HEK293 (cell line): ENCODE results near the gene VPS37C.

Source experiments
- CTCF ChIA-PET: fragments of 350-600 bp; formaldehyde crosslinking; extraction: SDS; loops from one replicate; lab custom pipeline; 2021; ENCODE audit warnings: antibody characterized with exemption; lab: Yijun Ruan, JAX
- POLR2A ChIA-PET: fragments of 300-600 bp; formaldehyde crosslinking; extraction: SDS; loops from one replicate; lab custom pipeline; 2020; ENCODE audit warnings: antibody characterized with exemption, inconsistent platforms; lab: Yijun Ruan, JAX
- H3K27ac ChIP-seq: fragments of 200-500 bp; sonication (Bioruptor generic); 2 replicates; pipeline ENCODE4 v1.5.1; 2014; ENCODE audit warnings: low read depth, low read length, control low read depth, inconsistent platforms; ENCODE audit errors: extremely low read depth
- H3K36me3 ChIP-seq, 2 experiments: fragments of 200-500 bp in 1 of 2; sonication (Bioruptor generic) in 1 of 2; 1 replicate in 1 of 2; 2 replicates in 1 of 2; pipeline ENCODE4 v1.5.1; 2014 to 2017; ENCODE audit warnings: inconsistent platforms in 2 of 2, low read length in 2 of 2; ENCODE audit not compliant: control insufficient read depth in 2 of 2, insufficient read depth in 1 of 2
- H3K4me1 ChIP-seq: fragments of 200-500 bp; sonication (Bioruptor generic); 2 replicates; pipeline ENCODE4 v1.5.1; 2014; ENCODE audit warnings: mild to moderate bottlenecking, low read length, inconsistent platforms; ENCODE audit not compliant: control insufficient read depth, insufficient read depth
- H3K4me3 ChIP-seq: 2 replicates; pipeline ENCODE4 v1.5.1; 2011; ENCODE audit warnings: low read depth, mild to moderate bottlenecking, control low read depth, low read length, moderate library complexity
- H3K9me3 ChIP-seq: fragments of 200-500 bp; sonication (Bioruptor generic); 2 replicates; pipeline ENCODE4 v1.5.1; 2014; ENCODE audit warnings: low read depth, low read length, inconsistent platforms; ENCODE audit not compliant: control insufficient read depth, insufficient read depth
- BCL11A ChIP-seq: fragments of 450-650 bp; formaldehyde crosslinking; IDR thresholded peaks from 2 replicates; pipeline ENCODE4 v1.5.1; 2016; ENCODE audit warnings: low read depth, missing biosample characterization, missing genetic modification characterization
- KLF1 ChIP-seq: fragments of 450-650 bp; formaldehyde crosslinking; IDR thresholded peaks from 2 replicates; pipeline ENCODE4 v1.5.1; 2016; ENCODE audit warnings: missing biosample characterization, missing genetic modification characterization
- TRIM28 ChIP-seq: IDR thresholded peaks from 2 replicates; pipeline ENCODE4 v1.6.1; 2011; ENCODE audit warnings: low read length, control low read depth, borderline replicate concordance
- YY2 ChIP-seq: fragments of 450-650 bp; formaldehyde crosslinking; IDR thresholded peaks from 2 replicates; pipeline ENCODE4 v1.5.1; 2016; ENCODE audit warnings: missing biosample characterization, missing genetic modification characterization
- ZBTB8A ChIP-seq: fragments of 450-650 bp; formaldehyde crosslinking; IDR thresholded peaks from 2 replicates; pipeline ENCODE4 v1.5.1; 2016; ENCODE audit warnings: missing biosample characterization, missing genetic modification characterization
- ZEB2 ChIP-seq: fragments of 450-650 bp; formaldehyde crosslinking; IDR thresholded peaks from 2 replicates; pipeline ENCODE4 v1.5.1; 2016; ENCODE audit warnings: missing biosample characterization, missing genetic modification characterization
- ZFHX2 ChIP-seq: fragments of 450-650 bp; formaldehyde crosslinking; conservative IDR thresholded peaks from 2 replicates; pipeline ENCODE4 v1.5.1; 2016; ENCODE audit warnings: missing biosample characterization, missing genetic modification characterization
- ZNF121 ChIP-seq: fragments of 450-650 bp; formaldehyde crosslinking; IDR thresholded peaks from 2 replicates; pipeline ENCODE4 v1.5.1; 2016; ENCODE audit warnings: missing biosample characterization, missing genetic modification characterization
- ZNF157 ChIP-seq: fragments of 450-650 bp; formaldehyde crosslinking; IDR thresholded peaks from 2 replicates; pipeline ENCODE4 v1.5.1; 2016; ENCODE audit warnings: missing biosample characterization, missing genetic modification characterization
- ZNF184 ChIP-seq: fragments of 450-650 bp; IDR thresholded peaks from 2 replicates; pipeline ENCODE4 v1.5.1; 2018; ENCODE audit warnings: missing biosample characterization, mild to moderate bottlenecking, missing genetic modification characterization
- ZNF23 ChIP-seq: fragments of 450-650 bp; formaldehyde crosslinking; IDR thresholded peaks from 2 replicates; pipeline ENCODE4 v1.5.1; 2016; ENCODE audit warnings: missing biosample characterization, missing genetic modification characterization, borderline replicate concordance
- ZNF423 ChIP-seq: fragments of 450-650 bp; formaldehyde crosslinking; IDR thresholded peaks from 2 replicates; pipeline ENCODE4 v1.5.1; 2016; ENCODE audit warnings: missing biosample characterization, missing genetic modification characterization
- ZNF426 ChIP-seq: fragments of 450-650 bp; formaldehyde crosslinking; IDR thresholded peaks from 2 replicates; pipeline ENCODE4 v1.5.1; 2017; ENCODE audit warnings: missing biosample characterization, missing genetic modification characterization, mild to moderate bottlenecking, inconsistent platforms, moderate library complexity
- ZNF433 ChIP-seq: fragments of 450-650 bp; formaldehyde crosslinking; IDR thresholded peaks from 2 replicates; pipeline ENCODE4 v1.5.1; 2016; ENCODE audit warnings: missing biosample characterization, missing genetic modification characterization, low read depth
- ZNF473 ChIP-seq: fragments of 450-650 bp; formaldehyde crosslinking; IDR thresholded peaks from 2 replicates; pipeline ENCODE4 v1.5.1; 2017; ENCODE audit warnings: missing biosample characterization, missing genetic modification characterization
- ZNF510 ChIP-seq: fragments of 450-650 bp; formaldehyde crosslinking; IDR thresholded peaks from 2 replicates; pipeline ENCODE4 v1.5.1; 2018; ENCODE audit warnings: mild to moderate bottlenecking, missing genetic modification characterization, missing biosample characterization; ENCODE audit not compliant: insufficient replicate concordance
- ZNF585B ChIP-seq: fragments of 450-650 bp; formaldehyde crosslinking; IDR thresholded peaks from 2 replicates; pipeline ENCODE4 v1.5.1; 2016; ENCODE audit warnings: missing biosample characterization, missing genetic modification characterization
- ZNF610 ChIP-seq: fragments of 450-650 bp; formaldehyde crosslinking; IDR thresholded peaks from 2 replicates; pipeline ENCODE4 v1.5.1; 2016; ENCODE audit warnings: missing biosample characterization, missing genetic modification characterization, borderline replicate concordance
- ZNF623 ChIP-seq: fragments of 450-650 bp; formaldehyde crosslinking; IDR thresholded peaks from 2 replicates; pipeline ENCODE4 v1.5.1; 2016; ENCODE audit warnings: missing biosample characterization, missing genetic modification characterization
- ZNF701 ChIP-seq: fragments of 450-650 bp; formaldehyde crosslinking; IDR thresholded peaks from 2 replicates; pipeline ENCODE4 v1.5.1; 2016; ENCODE audit warnings: missing biosample characterization, missing genetic modification characterization
- ZNF777 ChIP-seq: fragments of 450-650 bp; formaldehyde crosslinking; IDR thresholded peaks from 2 replicates; pipeline ENCODE4 v1.5.1; 2017; ENCODE audit warnings: missing biosample characterization, missing genetic modification characterization, borderline replicate concordance
- ZSCAN23 ChIP-seq: fragments of 450-650 bp; formaldehyde crosslinking; IDR thresholded peaks from 2 replicates; pipeline ENCODE4 v1.5.1; 2016; ENCODE audit warnings: missing biosample characterization, missing genetic modification characterization
- ZXDB ChIP-seq: fragments of 450-650 bp; formaldehyde crosslinking; IDR thresholded peaks from 2 replicates; pipeline ENCODE4 v1.5.1; 2016; ENCODE audit warnings: missing biosample characterization, missing genetic modification characterization
- TF ChIP-seq, protein P1 (sequence below): fragments of 450-650 bp; formaldehyde crosslinking; IDR thresholded peaks from 2 replicates; pipeline ENCODE4 v1.5.1; 2016; ENCODE audit warnings: missing biosample characterization, missing genetic modification characterization
- TF ChIP-seq, protein P2 (sequence below): fragments of 450-650 bp; formaldehyde crosslinking; conservative IDR thresholded peaks from 2 replicates; pipeline ENCODE4 v1.5.1; 2016; ENCODE audit warnings: low read depth, missing biosample characterization, missing genetic modification characterization
- TF ChIP-seq, protein P3 (sequence below): fragments of 450-650 bp; formaldehyde crosslinking; IDR thresholded peaks from 2 replicates; pipeline ENCODE4 v1.5.1; 2016; ENCODE audit warnings: missing biosample characterization, missing genetic modification characterization, borderline replicate concordance

The VPS37C gene

DNA sequence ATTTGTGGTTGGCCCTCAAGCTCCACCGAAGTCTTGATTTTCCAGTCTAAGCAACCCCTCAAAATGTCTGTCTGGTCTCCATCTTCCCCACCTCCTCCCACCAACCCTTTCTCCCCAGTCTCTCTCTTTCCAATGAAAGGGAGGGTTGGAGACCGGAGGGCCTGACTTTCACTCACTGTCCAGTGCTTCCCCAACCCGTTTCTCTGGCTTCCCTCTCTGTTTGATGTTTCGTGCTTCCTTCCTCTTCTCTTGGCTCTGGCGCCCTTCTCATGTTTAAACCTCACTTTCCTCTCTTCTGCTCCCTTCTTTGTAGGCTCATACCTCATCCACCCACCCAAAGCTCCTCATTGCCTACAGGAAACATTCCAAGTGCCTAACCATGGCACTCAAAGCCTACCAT is 11.1 kb upstream of the VPS37C start:
- TF ChIP-seq ZNF433 (tag by site-specific recombination) (no peak), ZNF426 (tag by site-specific recombination) (no peak), ZNF585B (tag by site-specific recombination) (no peak), YY2 (tag by site-specific recombination) (no peak), ZNF623 (tag by site-specific recombination) (no peak), ZNF23 (tag by site-specific recombination) (no peak)
- TF ChIP-seq, protein P1, sequence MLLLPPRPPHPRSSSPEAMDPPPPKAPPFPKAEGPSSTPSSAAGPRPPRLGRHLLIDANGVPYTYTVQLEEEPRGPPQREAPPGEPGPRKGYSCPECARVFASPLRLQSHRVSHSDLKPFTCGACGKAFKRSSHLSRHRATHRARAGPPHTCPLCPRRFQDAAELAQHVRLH (tag by site-specific recombination) = no peak
- TF ChIP-seq, all 188 proteins: peak for 0
- H3K4me3 ChIP-seq = no peak overlapping the region
- no peak overlapping the region for H3K27ac ChIP-seq
- H3K4me1 ChIP-seq = no peaks in the 10 kb centered on the region
- POLR2A ChIA-PET = no interaction called here
- no peaks in the 10 kb centered on the region for H3K36me3 ChIP-seq
- CTCF ChIA-PET = interaction anchor here (0.6 to 1.5 kb wide), 3 partner anchors 43 to 341 kb away, joined by 3 to 4 read pairs (median 3); no protein-coding TSS in a partner anchor
- no peaks in the 10 kb centered on the region for H3K9me3 ChIP-seq

DNA sequence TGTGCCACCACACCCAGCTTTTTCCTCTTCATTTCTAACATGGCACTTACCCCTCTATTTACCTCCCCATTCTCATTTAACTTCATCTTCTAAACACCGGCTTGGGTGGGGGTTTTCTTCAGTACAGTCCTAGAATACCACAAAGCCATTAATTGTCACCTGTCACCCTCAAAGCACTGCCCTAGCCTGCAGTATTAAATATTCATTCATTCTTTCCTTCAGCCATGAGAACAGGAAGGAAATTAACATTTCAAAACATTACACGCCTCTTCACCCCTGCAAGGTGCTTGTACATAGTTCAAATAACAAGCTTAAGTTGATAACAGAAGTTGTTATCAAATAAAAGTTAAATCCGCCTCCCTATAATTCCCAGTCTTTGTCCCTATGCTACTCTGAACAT is 10.7 kb upstream of the VPS37C start:
- Histone ChIP-seq H3K4me3 (no peak overlapping the region), H3K4me1 (no peaks in the 10 kb centered on the region), H3K9me3 (no peaks in the 10 kb centered on the region), H3K27ac (no peak overlapping the region)
- POLR2A ChIA-PET = no interaction called here
- TF ChIP-seq, protein P2, sequence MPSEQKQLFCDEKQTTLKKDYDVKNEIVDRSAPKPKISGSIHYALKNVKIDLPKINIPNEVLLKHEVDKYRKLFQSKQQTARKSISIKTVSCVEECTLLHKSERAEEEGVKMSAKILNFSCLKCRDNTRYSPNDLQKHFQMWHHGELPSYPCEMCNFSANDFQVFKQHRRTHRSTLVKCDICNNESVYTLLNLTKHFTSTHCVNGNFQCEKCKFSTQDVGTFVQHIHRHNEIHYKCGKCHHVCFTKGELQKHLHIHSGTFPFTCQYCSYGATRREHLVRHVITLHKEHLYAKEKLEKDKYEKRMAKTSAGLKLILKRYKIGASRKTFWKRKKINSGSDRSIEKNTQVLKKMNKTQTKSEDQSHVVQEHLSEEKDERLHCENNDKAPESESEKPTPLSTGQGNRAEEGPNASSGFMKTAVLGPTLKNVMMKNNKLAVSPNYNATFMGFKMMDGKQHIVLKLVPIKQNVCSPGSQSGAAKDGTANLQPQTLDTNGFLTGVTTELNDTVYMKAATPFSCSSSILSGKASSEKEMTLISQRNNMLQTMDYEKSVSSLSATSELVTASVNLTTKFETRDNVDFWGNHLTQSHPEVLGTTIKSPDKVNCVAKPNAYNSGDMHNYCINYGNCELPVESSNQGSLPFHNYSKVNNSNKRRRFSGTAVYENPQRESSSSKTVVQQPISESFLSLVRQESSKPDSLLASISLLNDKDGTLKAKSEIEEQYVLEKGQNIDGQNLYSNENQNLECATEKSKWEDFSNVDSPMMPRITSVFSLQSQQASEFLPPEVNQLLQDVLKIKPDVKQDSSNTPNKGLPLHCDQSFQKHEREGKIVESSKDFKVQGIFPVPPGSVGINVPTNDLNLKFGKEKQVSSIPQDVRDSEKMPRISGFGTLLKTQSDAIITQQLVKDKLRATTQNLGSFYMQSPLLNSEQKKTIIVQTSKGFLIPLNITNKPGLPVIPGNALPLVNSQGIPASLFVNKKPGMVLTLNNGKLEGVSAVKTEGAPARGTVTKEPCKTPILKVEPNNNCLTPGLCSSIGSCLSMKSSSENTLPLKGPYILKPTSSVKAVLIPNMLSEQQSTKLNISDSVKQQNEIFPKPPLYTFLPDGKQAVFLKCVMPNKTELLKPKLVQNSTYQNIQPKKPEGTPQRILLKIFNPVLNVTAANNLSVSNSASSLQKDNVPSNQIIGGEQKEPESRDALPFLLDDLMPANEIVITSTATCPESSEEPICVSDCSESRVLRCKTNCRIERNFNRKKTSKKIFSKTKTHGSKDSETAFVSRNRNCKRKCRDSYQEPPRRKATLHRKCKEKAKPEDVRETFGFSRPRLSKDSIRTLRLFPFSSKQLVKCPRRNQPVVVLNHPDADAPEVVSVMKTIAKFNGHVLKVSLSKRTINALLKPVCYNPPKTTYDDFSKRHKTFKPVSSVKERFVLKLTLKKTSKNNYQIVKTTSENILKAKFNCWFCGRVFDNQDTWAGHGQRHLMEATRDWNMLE = no peak
- no peak for TF ChIP-seq ZNF777
- TF ChIP-seq TRIM28 = no peak
- TF ChIP-seq ZSCAN23 = no peak
- no peak for TF ChIP-seq ZXDB
- no peak for TF ChIP-seq ZNF701 (tag by site-specific recombination)
- no peak for TF ChIP-seq ZNF184 (tag by site-specific recombination)
- TF ChIP-seq KLF1 (tag by site-specific recombination) = no peak
- TF ChIP-seq, all 188 proteins: peak for 0
- CTCF ChIA-PET = interaction anchor here (0.6 to 1.5 kb wide), 3 partner anchors 43 to 341 kb away, joined by 3 to 4 read pairs (median 3); no protein-coding TSS in a partner anchor
- H3K36me3 ChIP-seq = no peaks in the 10 kb centered on the region

DNA sequence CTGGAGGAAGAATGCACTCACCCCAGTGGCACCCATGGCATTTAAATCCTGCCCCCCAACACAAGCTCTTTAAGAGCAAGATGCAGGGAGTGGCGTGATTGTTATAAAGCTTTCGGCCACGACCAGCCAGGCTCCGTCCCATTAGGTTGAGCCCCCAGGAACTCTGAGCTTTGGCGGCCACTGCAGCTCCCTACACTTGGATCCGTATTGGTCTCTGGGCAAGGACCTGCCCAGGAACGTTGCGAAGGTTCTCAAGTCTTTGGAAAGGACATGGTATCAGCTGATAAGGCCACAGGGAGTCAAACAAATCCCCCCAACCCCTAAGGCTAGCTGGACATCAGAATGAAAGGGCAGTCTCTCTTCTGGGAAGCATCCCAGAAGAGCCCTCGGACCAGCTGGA is 9.3 kb upstream of the VPS37C start:
- ChIA-PET POLR2A (interaction anchor here (1.6 kb wide), 1 partner anchor 9 kb away, joined by 4 read pairs; the partner anchor contains the start of gene VPS37C), CTCF (interaction anchor here (0.5 to 2.7 kb wide), 4 partner anchors 17 to 339 kb away, joined by 3 to 19 read pairs (median 7); no protein-coding TSS in a partner anchor)
- H3K4me1 ChIP-seq = no peaks in the 10 kb centered on the region
- TF ChIP-seq ZBTB8A (tag by site-specific recombination) = no peak
- TF ChIP-seq, protein P3, sequence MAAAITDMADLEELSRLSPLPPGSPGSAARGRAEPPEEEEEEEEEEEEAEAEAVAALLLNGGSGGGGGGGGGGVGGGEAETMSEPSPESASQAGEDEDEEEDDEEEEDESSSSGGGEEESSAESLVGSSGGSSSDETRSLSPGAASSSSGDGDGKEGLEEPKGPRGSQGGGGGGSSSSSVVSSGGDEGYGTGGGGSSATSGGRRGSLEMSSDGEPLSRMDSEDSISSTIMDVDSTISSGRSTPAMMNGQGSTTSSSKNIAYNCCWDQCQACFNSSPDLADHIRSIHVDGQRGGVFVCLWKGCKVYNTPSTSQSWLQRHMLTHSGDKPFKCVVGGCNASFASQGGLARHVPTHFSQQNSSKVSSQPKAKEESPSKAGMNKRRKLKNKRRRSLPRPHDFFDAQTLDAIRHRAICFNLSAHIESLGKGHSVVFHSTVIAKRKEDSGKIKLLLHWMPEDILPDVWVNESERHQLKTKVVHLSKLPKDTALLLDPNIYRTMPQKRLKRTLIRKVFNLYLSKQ (tag by site-specific recombination) = no peak
- no peak for TF ChIP-seq ZNF473 (tag by site-specific recombination)
- no peak for TF ChIP-seq BCL11A
- TF ChIP-seq ZNF510 = no peak
- no peak for TF ChIP-seq ZNF423 (tag by site-specific recombination)
- TF ChIP-seq ZNF610 (tag by site-specific recombination) = no peak
- TF ChIP-seq ZNF23 (tag by site-specific recombination) = no peak
- no peak for TF ChIP-seq ZNF121 (tag by site-specific recombination)
- no peak for TF ChIP-seq ZEB2 (tag by site-specific recombination)
- no peak for TF ChIP-seq ZNF157 (tag by site-specific recombination)
- TF ChIP-seq ZFHX2 (tag by site-specific recombination) = no peak
- H3K4me3 ChIP-seq = no peak overlapping the region
- no peaks in the 10 kb centered on the region for H3K36me3 ChIP-seq
- H3K27ac ChIP-seq = no peak overlapping the region
- H3K9me3 ChIP-seq = no peaks in the 10 kb centered on the region
